HTR-8/SVneo (cell line): ENCODE results near the gene TREM2.
A peak's percentile ranks its signal among the peaks of the same experiment; 100 is the strongest.

ENCODE experiments used
- DNase-seq: peaks from one replicate; pipeline ENCODE4 v3.0.0; 2011; ENCODE audit warnings: low spot score, mixed read lengths; ENCODE audit not compliant: insufficient read length
- FAIRE-seq: peaks from 2 replicates; lab custom pipeline; 2011; peaks lifted over from hg19 to GRCh38; lab: Jason Lieb, UNC

TREM2 gene

DNA sequence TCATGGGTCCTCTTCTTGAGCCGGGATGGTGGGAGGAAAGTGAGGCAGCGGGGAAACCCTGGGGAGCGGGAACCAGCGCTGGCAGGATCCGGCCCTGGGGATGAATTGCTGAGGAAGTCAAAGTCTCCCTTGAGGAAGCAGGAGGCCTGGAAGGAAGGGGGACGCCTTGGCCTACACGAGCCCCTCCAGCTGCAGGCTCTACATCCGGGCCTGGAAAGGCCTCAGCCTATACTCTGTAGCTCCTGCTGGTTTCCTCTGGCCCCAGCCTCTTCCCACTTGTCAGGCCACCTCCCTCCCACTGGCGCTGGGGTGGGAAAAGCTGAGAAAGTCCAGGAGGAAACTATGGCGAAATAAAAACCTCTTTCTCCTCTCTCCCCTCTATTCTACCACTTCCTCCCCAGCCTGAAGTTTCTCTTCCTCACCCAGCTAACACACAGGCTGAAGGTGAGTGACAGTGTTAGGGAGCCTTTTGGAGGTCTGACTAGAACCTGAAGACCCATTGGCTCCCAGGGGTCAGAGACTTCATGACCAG, 23.2 kb upstream of the TREM2 start:
- DNase-seq (no peak), FAIRE-seq (no peak)

DNA sequence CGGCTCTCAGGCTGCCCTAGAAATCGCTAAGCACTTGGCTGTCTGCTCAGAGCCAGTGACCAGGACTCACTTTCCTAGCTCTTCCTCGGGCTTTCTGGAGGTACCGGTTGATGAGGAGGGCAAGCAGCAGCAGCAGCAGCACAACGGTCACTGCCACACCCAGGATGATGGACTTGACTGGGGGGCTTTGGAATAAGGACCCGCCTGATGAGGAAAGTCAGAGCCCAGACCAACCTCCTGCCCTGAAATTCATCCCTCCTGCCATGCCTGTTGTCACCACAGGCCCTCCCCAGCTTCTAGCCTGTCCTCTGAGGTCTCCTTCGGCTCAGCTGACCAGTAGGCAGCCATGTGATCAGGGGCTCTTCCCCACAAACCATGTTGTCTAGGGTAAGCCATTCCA, 21.8 kb upstream of the TREM2 start:
- DNase-seq (no peak), FAIRE-seq (no peak)

DNA sequence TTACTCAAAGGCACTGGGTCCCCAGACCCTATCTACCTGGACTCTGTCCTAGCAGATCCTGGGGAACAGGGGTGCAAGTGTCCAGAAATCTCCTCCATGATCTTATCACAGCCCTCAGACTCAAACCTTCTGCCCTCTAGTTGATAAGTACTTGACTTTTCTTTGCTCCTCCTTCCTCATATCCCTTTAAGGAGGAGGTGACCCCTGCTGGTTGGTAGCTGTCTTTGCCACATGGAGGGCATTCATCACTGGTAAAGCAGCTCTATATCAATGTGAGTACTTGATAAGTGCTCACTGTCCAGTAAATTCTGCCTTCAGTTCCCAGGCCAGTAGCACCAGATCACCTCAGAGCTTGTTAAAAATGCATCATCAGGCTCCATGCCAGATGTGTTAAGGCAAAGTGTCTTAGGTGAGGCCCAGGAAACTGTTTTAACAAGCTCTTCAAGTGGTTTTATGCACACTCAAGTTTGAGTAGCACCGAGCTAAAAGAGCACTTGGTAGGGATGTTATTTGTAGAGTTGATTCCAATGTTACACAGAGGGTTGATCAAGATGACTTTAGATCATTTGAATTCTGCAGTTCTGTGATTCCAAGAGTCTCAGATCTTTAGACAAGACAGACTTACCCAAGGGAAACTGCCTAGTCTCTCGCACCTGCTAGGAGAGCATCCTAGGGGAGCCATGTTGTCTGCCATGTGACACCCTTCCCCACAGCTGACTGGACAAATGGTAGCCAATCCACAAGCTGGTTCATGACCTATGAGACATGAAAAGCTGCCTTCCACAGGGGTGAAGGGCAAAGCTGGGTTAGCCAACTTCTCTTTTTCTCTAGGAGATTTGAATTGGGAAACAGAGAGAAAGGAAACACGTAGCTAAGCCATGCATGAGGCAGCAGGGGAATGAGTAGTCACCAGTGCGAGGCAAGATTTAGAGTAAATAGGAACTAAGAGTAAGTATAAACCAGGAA, 19.4 kb upstream of the TREM2 start:
- DNase-seq (peak; percentile 69), FAIRE-seq (peak; percentile 95)

DNA sequence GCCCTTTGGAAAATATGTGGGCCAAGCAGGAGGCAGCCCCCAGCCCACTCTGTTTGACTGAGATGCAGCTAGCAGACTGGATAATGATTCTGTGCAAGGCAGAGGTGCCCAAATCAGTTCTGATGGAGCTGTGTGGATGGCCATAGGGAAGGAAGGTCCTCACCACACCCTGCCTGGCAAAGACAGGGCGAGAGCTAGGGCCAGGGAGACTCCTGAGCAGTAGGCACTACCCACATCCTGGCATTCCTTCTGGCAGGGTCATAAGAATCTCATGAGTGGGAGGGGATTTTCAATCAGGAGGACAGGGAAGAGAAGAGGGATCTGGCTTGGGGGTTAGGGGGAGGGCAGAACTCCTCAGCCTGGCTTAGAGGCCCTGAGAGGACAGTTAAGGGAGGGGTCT, 18.6 kb upstream of the TREM2 start:
- peak; percentile 13 for FAIRE-seq

DNA sequence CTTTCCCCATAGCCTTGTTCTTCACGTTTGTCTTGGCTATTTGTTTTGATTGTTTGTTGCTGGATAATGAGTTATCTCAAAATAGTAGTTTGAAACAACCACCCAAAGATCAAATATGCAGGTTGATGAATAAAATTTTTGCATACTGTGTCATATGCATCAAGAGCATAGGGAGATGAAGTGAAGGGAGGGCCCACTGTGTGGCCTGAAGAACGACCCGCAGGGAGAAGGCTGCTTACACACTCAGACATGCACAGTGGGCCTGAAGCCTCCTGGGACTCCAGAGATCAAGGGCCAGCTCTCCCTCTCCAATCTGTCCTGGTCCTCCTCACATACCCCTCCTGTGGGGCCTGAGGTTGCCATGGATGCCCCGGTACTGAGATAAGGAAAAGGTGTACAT, 16.2 kb upstream of the TREM2 start:
- FAIRE-seq (no peak), DNase-seq (no peak)

More for the DNA sequence above, 18.6 kb upstream of the TREM2 start:
- no peak for DNase-seq

DNA sequence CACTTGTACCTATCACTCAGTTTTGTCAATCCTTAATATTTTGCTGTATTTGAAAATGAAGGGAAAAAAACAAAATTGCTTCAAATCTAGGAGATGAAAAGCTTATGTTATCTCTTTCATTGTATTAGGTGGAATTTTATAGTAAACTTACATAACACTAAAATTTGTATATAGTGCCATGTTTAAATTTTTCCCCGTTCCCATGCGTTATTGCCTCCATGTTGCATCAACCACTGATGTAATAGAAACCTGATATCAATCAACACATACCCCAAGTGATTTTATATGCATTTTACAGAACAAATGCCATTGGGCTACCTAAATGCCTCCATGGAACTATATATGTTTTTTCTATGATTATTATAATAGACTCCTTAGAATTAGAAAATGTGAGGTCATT, 14.8 kb upstream of the TREM2 start:
- DNase-seq (no peak), FAIRE-seq (no peak)

DNA sequence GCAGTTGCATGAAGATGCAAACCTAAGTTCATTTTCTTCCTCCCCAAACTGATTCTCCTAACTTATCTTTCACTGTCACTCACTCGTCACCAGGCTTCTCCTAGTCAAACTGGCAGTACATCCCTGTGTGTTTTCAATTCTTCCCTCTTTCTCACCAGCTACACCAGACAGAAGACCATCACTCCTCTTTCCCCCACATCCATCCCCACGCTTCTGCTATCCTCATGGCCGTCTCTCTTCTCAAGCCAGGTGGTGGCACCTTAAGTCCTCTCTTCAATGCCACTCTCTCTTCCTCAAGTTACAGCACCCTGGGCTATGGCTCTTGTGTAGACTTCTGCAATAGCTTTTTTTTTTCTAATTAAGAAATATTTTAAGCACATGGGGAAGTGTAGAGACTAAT, 14.4 kb upstream of the TREM2 start:
- FAIRE-seq (peak; percentile 28), DNase-seq (no peak)

DNA sequence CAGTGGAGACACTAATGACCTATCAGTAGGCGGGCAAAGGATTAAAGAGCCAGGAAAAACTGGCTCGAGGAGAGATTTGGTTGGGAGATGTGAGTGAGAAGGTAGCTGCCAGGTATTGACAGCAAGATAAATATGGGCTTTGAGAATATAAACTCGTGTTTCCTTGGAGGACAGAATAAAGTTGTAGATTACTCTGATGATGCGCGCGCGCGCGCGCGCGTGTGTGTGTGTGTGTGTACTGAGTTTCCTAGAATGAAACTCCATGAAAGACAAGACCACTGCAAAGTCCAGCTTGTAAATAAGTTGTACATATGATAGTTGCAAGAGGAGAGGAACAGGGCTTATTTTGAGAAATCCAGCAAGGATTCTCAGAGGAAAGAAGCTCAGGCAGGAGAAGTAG, 13.3 kb upstream of the TREM2 start:
- DNase-seq: no peak
- FAIRE-seq: no peak

DNA sequence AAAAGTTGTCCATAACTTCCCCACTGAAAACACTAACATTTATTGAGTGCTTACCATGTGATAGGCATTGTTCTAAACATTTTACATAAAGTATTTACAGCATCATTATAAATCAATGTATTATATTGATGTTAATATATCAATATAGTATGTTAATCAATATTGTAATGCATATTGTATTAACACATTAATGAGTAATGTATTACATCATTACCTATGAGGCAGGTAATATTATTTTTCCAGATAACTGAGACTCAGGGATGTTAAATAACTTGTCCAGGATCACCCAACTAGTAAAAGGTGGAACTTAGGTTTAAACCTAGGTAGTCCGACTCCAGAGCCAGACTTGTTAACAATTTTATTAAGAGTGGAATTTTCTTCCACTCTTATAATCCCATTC, 12.2 kb upstream of the TREM2 start:
- FAIRE-seq (no peak), DNase-seq (no peak)

DNA sequence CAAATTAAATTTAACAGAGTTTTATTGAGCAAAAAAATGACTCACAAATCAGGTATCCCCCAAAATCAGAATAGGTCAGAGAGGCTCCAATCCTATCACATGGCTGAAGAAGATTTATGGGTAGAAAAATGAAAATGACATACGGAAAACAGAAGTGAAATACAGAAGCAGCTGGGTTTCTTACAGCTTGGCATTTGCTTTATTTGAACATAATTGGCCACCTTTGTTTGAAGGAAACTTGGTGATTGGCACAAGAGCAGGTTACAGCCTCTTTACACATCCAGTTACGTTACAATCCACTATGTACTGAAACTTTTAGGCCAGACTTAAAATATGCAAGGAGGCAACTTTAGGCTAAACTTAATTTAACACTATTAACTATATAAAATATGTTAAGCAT, 11.7 kb upstream of the TREM2 start:
- DNase-seq (no peak), FAIRE-seq (no peak)

DNA sequence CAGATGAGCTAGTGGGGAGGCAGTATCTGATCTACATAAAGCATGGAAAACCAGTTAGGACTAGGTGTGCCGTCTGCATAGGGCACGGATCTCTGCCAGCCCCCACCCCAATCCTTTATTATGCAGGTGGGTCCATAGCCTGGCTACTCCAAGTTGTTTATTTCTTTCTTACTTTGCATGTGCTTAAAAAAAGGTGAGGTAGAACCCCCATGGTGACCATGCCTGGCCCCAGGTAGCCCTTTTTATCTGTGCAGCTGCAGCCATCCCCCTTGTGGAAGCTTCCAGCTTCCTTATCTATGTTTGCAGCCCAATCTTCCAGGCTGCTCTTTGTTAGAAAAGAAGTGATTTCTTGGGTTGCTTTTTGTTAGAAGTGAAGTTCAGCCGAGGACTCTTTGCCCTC, 9.0 kb upstream of the TREM2 start:
- DNase-seq (no peak), FAIRE-seq (no peak)

DNA sequence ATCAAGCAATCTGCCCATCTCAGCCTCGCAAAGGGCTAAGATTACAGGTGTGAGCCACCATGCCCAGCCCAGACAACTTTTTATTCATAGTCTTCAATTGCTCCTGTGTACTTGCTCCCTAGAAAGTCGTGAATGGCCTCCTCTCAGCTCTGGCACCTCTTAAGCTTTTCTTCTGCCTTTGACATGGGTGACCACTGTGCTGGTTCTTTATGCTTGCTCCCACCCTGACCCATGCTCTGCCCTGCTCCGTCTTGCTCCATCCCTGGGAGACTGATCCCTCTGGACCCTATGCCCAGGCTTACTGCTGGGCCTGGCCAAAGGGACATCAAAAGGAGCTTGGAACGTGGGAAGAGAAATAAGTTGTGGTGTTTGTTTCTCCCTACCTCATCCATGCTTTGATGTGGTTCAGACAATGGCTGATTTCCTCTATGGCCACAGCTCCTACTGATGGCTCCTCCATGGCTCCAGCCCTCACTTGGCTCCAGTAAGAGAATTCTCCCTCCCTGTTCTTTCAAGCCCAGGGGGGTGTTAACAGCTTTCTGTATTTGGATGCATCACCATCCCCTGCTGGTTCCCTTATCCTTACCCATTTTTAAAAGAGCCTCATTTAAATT, 7.7 kb upstream of the TREM2 start:
- DNase-seq (no peak), FAIRE-seq (no peak)

DNA sequence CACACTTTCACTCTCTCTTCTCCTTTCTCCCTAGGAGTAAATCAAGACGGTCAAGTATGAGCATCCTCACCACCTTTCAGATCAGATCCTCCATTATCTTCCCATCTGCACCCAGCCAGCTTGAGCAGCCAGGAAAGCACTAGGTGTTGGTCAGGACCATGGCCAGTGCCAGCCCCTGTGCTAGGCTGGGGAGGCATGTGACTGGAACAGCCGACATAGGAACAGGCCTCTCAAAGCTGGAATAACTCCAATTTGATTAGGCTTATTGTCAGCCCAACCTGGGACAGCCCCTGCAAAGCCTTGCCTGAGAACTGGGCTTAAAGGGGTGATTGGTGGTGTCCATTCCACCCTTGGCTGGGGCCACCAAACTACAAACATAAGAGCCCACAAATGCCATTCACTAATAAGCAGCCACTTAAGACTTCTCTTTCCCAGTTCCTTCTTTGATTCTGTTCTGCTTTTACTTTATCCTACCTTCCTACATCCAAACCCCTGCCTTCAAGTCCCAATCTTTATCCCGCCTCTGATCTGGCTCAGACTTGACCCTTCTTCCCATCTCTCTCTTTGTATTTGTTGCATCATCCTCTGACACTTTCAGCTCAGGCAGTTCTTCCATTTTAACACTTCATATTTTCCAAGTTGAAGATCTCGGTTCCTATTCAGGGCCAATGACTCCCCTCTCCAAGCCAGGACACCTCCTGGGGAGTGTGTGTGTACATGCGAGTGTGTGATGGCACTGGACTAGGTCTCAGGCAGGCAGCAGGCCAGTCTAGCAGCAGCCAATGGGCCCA, 4.5 kb upstream of the TREM2 start:
- DNase-seq: no peak
- no peak for FAIRE-seq

DNA sequence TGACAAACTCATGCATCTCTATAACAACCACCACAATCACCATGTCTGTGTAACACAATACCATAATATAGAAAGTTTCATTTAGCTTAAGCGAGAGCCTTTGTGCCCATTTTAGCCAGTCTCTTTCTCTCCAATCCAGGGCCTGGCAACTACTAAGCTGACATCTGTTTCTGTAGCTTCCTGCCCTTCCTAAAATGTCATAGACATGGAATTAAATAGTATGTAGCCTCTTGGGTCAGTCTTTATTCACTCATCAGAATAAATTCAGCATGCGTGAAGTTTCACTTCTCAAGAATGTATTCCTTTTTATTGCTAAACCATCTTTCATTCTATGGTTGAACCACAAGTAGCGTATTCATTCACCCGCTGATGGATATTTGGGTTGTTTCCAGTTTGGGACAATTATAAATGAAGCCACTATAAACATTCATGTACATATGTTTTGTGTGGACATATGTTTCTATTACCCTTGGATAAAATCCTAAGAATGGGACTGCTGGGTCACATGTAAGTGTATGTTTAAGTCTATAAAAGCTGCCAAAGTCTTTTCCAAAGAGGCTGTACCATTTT, 1.7 kb upstream of the TREM2 start:
- no peak for FAIRE-seq
- no peak for DNase-seq

DNA sequence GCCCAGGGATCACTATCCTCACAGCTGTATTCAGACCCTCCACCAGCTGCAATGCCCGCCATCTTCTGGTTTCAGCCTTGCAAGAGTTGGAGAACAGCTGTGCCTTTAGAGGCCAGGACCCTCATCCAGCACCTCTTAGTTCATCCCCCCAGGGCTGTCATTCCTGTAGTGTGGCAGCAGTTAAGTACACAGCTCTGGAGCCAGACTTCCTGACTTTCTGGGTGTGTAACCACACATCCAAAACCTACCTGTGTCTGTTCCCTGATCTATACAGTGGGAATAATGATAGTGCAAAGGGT, 452 bp upstream of the TREM2 start:
- DNase-seq (no peak), FAIRE-seq (no peak)

DNA sequence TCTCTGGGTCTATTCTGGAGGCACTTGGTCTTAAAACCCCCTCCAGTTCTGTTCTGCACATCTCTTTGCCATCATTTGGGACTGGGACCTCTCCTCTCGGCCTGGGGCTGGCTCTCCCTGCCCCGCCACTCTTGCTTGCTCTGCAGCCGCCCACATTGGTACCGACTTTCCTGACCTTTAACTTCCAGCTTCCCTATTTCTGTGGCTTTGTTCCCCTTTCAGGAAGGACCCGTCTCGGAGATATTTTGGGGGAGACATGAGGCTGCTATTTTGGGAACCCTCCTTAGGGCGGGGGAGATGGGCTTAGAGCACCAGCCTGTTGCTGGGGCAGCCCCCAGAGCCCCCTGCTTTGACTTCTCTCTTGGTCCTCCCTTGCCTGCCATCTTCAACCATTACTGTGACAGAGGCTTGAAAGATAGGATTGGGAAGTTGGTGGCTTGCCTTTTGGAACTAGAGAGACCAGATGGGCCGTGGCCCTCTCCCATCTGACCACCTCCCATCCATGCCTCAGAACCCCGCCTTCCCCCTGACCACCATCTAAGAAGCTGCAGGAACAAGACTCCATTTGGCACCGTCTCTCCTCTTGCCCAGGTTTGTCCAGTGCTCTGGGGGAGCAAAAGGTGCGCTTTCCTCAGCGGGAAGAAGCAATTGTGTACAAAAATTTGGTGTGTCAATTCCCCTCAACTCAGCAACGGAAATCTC, 914 bp downstream of the TREM2 start:
- DNase-seq (no peak), FAIRE-seq (no peak)

DNA sequence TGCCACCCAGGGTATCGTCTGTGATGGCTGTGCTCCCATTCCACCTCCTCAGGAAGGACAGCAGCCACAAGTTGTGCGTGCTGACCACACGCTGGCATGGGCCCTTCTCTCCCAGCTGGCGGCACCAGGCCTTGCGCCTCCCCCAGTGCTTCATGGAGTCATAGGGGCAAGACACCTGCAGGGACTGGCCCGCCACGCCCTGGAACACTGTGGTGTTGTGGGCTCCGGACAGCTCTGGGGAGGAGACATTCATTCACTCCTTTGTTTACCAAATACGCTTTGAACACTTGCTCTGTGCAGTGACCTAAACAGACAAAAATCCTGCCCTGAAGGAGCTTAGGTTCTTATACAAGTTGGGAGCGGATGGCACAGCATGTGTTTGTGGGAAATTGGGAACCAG, 1.5 kb downstream of the TREM2 start:
- no peak for FAIRE-seq
- no peak for DNase-seq

DNA sequence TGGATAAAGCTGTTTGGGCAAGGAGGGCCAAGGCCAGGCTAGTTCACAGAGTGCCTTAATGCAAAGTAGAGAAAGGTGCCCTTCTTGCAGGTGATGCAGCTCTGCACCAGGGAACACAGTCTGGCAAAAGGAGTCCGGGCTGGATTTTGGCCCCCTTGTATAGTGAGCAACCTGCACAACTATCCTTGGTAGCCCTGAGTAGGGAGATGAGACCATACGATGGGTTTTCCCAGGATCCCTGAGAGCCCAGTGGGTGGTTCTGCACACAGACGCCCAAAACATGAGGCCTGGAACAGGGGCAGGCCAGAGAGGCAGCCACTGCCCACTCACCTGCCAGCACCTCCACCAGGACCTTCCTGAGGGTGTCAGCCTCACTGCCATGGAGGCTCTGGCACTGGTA, 2.0 kb downstream of the TREM2 start:
- FAIRE-seq (no peak), DNase-seq (no peak)

DNA sequence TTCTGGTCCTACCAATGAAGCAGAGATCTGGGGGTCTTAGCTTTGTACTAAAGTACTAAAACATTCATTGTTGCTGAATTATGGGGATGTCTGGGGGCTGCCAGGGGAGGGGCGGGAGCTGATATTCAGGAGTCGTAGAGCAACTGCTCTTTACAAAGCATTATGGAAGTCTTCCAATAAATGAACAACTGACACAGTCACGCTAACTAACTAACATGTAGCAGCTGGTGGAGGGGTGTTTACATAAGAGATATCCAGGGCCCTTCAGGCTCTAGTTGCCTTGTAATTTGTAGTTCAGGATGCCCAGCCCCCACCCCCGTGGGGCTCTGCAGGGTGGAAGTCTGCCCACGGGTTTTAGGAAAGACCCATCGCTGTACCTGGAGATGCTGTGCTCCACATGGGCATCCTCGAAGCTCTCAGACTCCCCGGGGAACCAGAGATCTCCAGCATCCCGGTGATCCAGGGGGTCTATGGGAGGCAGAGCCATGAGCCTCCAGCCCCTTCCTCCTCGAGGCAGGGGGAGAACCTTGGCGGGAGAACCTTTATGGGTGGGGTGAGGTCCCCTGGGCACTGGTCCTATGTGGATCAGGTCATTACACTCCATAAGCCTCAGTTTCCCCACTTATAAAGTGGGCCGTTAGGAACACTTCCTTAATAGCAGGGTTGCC, 3.4 kb downstream of the TREM2 start:
- DNase-seq (no peak), FAIRE-seq (no peak)
